HL-60 (cell line): ENCODE measurements around the gene HEYL.

ENCODE experiments used
- DNase-seq, 2 experiments: peaks; one replicate each; pipeline ENCODE4 v3.0.0-alpha.2; 2010 to 2020; ENCODE audit warnings: low read depth in 1 of 2, low spot score in 1 of 2
- H3K27ac ChIP-seq: fragments of 250-450 bp; sonication (Bioruptor Pico); replicated peaks from 2 replicates; pipeline ENCODE4 v1.5.1; 2020; ENCODE audit warnings: mild to moderate bottlenecking, moderate library complexity
- H3K27me3 ChIP-seq: fragments of 250-450 bp; sonication (Bioruptor Pico); 2 replicates; pipeline ENCODE4 v1.5.1; 2021; ENCODE audit warnings: mild to moderate bottlenecking, moderate library complexity; ENCODE audit not compliant: insufficient read depth, poor library complexity, severe bottlenecking
- H3K4me3 ChIP-seq: replicated peaks from 2 replicates; pipeline ENCODE4 v1.5.1; 2011; ENCODE audit warnings: mild to moderate bottlenecking, control low read depth, low read length; ENCODE audit not compliant: insufficient read depth
- CTCF ChIP-seq: IDR thresholded peaks from one replicate; pipeline ENCODE4 v1.5.1; 2011; ENCODE audit warnings: low read length, control low read depth, inconsistent platforms; ENCODE audit not compliant: insufficient read depth
- GABPA ChIP-seq: IDR thresholded peaks from 2 replicates; pipeline ENCODE4 v1.6.1; 2012; ENCODE audit warnings: low read depth
- POLR2AphosphoS5 ChIP-seq: IDR thresholded peaks from 2 replicates; pipeline ENCODE4 v1.6.1; 2012; ENCODE audit warnings: low read depth
- REST ChIP-seq: IDR thresholded peaks from 2 replicates; pipeline ENCODE4 v1.6.1; 2012; ENCODE audit warnings: low read depth; ENCODE audit not compliant: insufficient replicate concordance
- SPI1 ChIP-seq: IDR thresholded peaks from 2 replicates; pipeline ENCODE4 v1.6.1; 2012; ENCODE audit warnings: low read depth, mild to moderate bottlenecking, borderline replicate concordance

Gene HEYL

GRCh38 chr1:39671433-39671792, 32.0 kb upstream of the HEYL start:
- no peak for DNase-seq
- no peak for TF ChIP-seq CTCF
- TF ChIP-seq REST = no peak
- no peak for TF ChIP-seq GABPA
- no peak for TF ChIP-seq SPI1
- TF ChIP-seq POLR2AphosphoS5 = no peak
- H3K27ac ChIP-seq = no peak overlapping the region
- peaks cover 39% of the 10 kb centered on the region for H3K27me3 ChIP-seq
- H3K4me3 ChIP-seq = peak overlapping the region; percentile 39

GRCh38 chr1:39670689-39671088, 31.2 kb upstream of the HEYL start:
- H3K27ac ChIP-seq = no peak overlapping the region
- no peak for DNase-seq
- no peak for TF ChIP-seq GABPA
- no peak for TF ChIP-seq REST
- TF ChIP-seq POLR2AphosphoS5 = no peak
- TF ChIP-seq CTCF = no peak
- no peak for TF ChIP-seq SPI1
- H3K4me3 ChIP-seq = no peak overlapping the region
- H3K27me3 ChIP-seq = peaks cover 39% of the 10 kb centered on the region

GRCh38 chr1:39668894-39669293, 29.5 kb upstream of the HEYL start:
- Histone ChIP-seq H3K27ac (no peak overlapping the region), H3K27me3 (peaks cover 36% of the 10 kb centered on the region), H3K4me3 (no peak overlapping the region)
- no peak for DNase-seq
- no peak for TF ChIP-seq REST
- TF ChIP-seq POLR2AphosphoS5 = no peak
- no peak for TF ChIP-seq GABPA
- TF ChIP-seq SPI1 = no peak
- no peak for TF ChIP-seq CTCF
